ENCODE data around the gene DICER1.

DNA sequence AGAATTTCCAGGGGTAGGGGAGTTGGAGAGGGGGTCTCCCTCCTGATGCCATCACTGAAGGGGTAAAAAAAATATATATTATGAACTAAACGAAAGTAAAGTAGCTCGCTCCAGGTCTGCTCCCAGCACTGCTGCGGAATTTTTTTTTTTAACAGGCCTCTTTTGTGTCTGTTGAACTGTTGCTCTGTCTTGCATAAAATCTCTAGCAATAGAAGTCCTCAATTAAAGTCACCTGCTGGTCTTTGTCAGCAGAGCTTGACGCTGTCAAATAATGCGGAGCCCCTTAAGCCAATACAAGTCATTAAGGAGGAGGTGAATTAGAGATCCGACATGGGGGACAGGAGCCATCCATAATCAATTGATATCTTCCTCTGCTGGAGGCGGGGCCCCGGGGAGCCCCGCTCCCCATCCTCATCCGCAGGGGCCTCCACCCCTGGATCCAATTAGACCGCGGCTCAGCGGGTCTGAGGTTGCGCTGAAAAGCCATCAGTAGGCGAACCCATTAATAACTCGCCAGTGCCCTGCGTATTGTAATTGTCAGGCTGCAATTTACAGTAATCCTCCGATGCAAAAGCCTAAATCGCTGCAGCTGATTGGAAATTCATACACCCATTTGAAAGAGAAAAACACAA is 85.6 kb downstream of the DICER1 start:
- TF ChIP-seq, protein P1, sequence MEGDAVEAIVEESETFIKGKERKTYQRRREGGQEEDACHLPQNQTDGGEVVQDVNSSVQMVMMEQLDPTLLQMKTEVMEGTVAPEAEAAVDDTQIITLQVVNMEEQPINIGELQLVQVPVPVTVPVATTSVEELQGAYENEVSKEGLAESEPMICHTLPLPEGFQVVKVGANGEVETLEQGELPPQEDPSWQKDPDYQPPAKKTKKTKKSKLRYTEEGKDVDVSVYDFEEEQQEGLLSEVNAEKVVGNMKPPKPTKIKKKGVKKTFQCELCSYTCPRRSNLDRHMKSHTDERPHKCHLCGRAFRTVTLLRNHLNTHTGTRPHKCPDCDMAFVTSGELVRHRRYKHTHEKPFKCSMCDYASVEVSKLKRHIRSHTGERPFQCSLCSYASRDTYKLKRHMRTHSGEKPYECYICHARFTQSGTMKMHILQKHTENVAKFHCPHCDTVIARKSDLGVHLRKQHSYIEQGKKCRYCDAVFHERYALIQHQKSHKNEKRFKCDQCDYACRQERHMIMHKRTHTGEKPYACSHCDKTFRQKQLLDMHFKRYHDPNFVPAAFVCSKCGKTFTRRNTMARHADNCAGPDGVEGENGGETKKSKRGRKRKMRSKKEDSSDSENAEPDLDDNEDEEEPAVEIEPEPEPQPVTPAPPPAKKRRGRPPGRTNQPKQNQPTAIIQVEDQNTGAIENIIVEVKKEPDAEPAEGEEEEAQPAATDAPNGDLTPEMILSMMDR (IDR thresholded peaks at IDR 0.05) = no peak
- TF ChIP-seq CBX2 (IDR thresholded peaks at IDR 0.05; ENCODE audit: borderline replicate concordance, low read depth) (no peak), RNF2 (IDR thresholded peaks at IDR 0.05; ENCODE audit: borderline replicate concordance, low read depth) (no peak), GATA3 (IDR thresholded peaks at IDR 0.05; ENCODE audit: borderline replicate concordance) (no peak), EP300 (IDR thresholded peaks at IDR 0.05) (no peak), POLR2A (IDR thresholded peaks at IDR 0.05; ENCODE audit: low read length) (no peak)

All from A549 (cell line).